HEK293 (cell line): ENCODE measurements around the gene UGT2A2.

Source experiments
- CTCF ChIA-PET: fragments of 350-600 bp; formaldehyde crosslinking; extraction: SDS; loops from one replicate; lab custom pipeline; 2021; ENCODE audit warnings: antibody characterized with exemption; lab: Yijun Ruan, JAX
- POLR2A ChIA-PET: fragments of 300-600 bp; formaldehyde crosslinking; extraction: SDS; loops from one replicate; lab custom pipeline; 2020; ENCODE audit warnings: antibody characterized with exemption, inconsistent platforms; lab: Yijun Ruan, JAX
- H3K27ac ChIP-seq: fragments of 200-500 bp; sonication (Bioruptor generic); 2 replicates; pipeline ENCODE4 v1.5.1; 2014; ENCODE audit warnings: low read depth, low read length, control low read depth, inconsistent platforms; ENCODE audit errors: extremely low read depth
- H3K36me3 ChIP-seq, 2 experiments: fragments of 200-500 bp in 1 of 2; sonication (Bioruptor generic) in 1 of 2; 1 replicate in 1 of 2; 2 replicates in 1 of 2; pipeline ENCODE4 v1.5.1; 2014 to 2017; ENCODE audit warnings: inconsistent platforms in 2 of 2, low read length in 2 of 2; ENCODE audit not compliant: control insufficient read depth in 2 of 2, insufficient read depth in 1 of 2
- H3K4me1 ChIP-seq: fragments of 200-500 bp; sonication (Bioruptor generic); 2 replicates; pipeline ENCODE4 v1.5.1; 2014; ENCODE audit warnings: mild to moderate bottlenecking, low read length, inconsistent platforms; ENCODE audit not compliant: control insufficient read depth, insufficient read depth
- H3K4me3 ChIP-seq: 2 replicates; pipeline ENCODE4 v1.5.1; 2011; ENCODE audit warnings: low read depth, mild to moderate bottlenecking, control low read depth, low read length, moderate library complexity
- H3K9me3 ChIP-seq: fragments of 200-500 bp; sonication (Bioruptor generic); 2 replicates; pipeline ENCODE4 v1.5.1; 2014; ENCODE audit warnings: low read depth, low read length, inconsistent platforms; ENCODE audit not compliant: control insufficient read depth, insufficient read depth
- IKZF3 ChIP-seq: fragments of 450-650 bp; IDR thresholded peaks from 2 replicates; pipeline ENCODE4 v1.5.0; 2018; ENCODE audit warnings: missing biosample characterization, mild to moderate bottlenecking, missing genetic modification characterization, moderate library complexity
- PRDM2 ChIP-seq: fragments of 450-650 bp; formaldehyde crosslinking; IDR thresholded peaks from 2 replicates; pipeline ENCODE4 v1.5.1; 2016; ENCODE audit warnings: missing biosample characterization, missing genetic modification characterization, borderline replicate concordance
- TRIM28 ChIP-seq: IDR thresholded peaks from 2 replicates; pipeline ENCODE4 v1.6.1; 2011; ENCODE audit warnings: low read length, control low read depth, borderline replicate concordance
- ZBTB11 ChIP-seq: fragments of 450-650 bp; formaldehyde crosslinking; conservative IDR thresholded peaks from 2 replicates; pipeline ENCODE4 v1.5.1; 2016; ENCODE audit warnings: low read depth, missing biosample characterization, missing genetic modification characterization
- ZBTB17 ChIP-seq: fragments of 450-650 bp; formaldehyde crosslinking; IDR thresholded peaks from 2 replicates; pipeline ENCODE4 v1.5.1; 2016; ENCODE audit warnings: missing biosample characterization, missing genetic modification characterization
- ZFP37 ChIP-seq: fragments of 450-650 bp; formaldehyde crosslinking; IDR thresholded peaks from 2 replicates; pipeline ENCODE4 v1.5.1; 2016; ENCODE audit warnings: missing biosample characterization, missing genetic modification characterization
- ZNF114 ChIP-seq: fragments of 450-650 bp; formaldehyde crosslinking; IDR thresholded peaks from 2 replicates; pipeline ENCODE4 v1.5.0; 2017; ENCODE audit warnings: missing biosample characterization, missing genetic modification characterization
- ZNF350 ChIP-seq: fragments of 450-650 bp; formaldehyde crosslinking; IDR thresholded peaks from 2 replicates; pipeline ENCODE4 v1.5.0; 2017; ENCODE audit warnings: missing biosample characterization, mild to moderate bottlenecking, missing genetic modification characterization
- ZNF514 ChIP-seq: fragments of 450-650 bp; formaldehyde crosslinking; IDR thresholded peaks from 2 replicates; pipeline ENCODE4 v1.5.1; 2016; ENCODE audit warnings: missing biosample characterization, missing genetic modification characterization
- ZNF560 ChIP-seq: fragments of 450-650 bp; formaldehyde crosslinking; IDR thresholded peaks from 2 replicates; pipeline ENCODE4 v1.5.1; 2017; ENCODE audit warnings: missing biosample characterization, missing genetic modification characterization, borderline replicate concordance
- ZNF610 ChIP-seq: fragments of 450-650 bp; formaldehyde crosslinking; IDR thresholded peaks from 2 replicates; pipeline ENCODE4 v1.5.1; 2016; ENCODE audit warnings: missing biosample characterization, missing genetic modification characterization, borderline replicate concordance
- ZNF792 ChIP-seq: fragments of 450-650 bp; formaldehyde crosslinking; IDR thresholded peaks from 2 replicates; pipeline ENCODE4 v1.5.1; 2016; ENCODE audit warnings: missing biosample characterization, missing genetic modification characterization
- ZNF830 ChIP-seq: fragments of 450-650 bp; IDR thresholded peaks from 2 replicates; pipeline ENCODE4 v1.5.0; 2018; ENCODE audit warnings: missing biosample characterization, missing genetic modification characterization, low read depth, mild to moderate bottlenecking, moderate library complexity
- TF ChIP-seq, protein P1 (sequence below): fragments of 450-650 bp; formaldehyde crosslinking; IDR thresholded peaks from 2 replicates; pipeline ENCODE4 v1.5.1; 2017; ENCODE audit warnings: missing biosample characterization, missing genetic modification characterization
- TF ChIP-seq, protein P2 (sequence below): fragments of 450-650 bp; formaldehyde crosslinking; IDR thresholded peaks from 2 replicates; pipeline ENCODE4 v1.5.1; 2016; ENCODE audit warnings: missing biosample characterization, missing genetic modification characterization

UGT2A2 gene

GRCh38 chr4:69568787-69569186, 70.7 kb downstream of the UGT2A2 start (continued):
- no peak for TF ChIP-seq ZBTB11 (tag by site-specific recombination)

DNA sequence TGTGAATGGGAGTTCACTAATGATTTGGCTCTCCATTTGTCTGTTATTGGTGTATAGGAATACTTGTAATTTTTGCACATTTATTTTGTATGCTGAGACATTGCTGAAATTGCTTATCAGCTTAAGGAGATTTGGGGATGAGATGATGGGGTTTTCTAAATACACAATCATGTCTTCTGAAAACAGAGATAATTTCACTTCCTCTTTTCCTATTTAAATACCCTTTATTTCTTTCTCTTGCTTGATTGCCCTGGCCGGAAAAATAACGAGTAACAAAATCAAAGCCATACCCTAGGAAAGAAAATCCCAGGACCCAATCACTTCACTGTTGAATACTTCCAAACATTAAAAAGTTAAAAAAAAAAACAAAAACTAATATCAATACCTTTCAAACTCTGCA, 76.0 kb downstream of the UGT2A2 start:
- Histone ChIP-seq H3K27ac (no peak overlapping the region), H3K4me3 (no peak overlapping the region), H3K4me1 (no peaks in the 10 kb centered on the region), H3K36me3 (no peaks in the 10 kb centered on the region), H3K9me3 (no peaks in the 10 kb centered on the region)
- POLR2A ChIA-PET = no interaction called here
- CTCF ChIA-PET = no interaction called here
- TF ChIP-seq TRIM28 (no peak), IKZF3 (tag by site-specific recombination) (no peak), ZNF610 (tag by site-specific recombination) (no peak), PRDM2 (tag by site-specific recombination) (no peak), ZNF792 (tag by site-specific recombination) (no peak), ZNF830 (no peak), ZBTB17 (tag by site-specific recombination) (no peak), ZNF350 (no peak)
- TF ChIP-seq, protein P1, sequence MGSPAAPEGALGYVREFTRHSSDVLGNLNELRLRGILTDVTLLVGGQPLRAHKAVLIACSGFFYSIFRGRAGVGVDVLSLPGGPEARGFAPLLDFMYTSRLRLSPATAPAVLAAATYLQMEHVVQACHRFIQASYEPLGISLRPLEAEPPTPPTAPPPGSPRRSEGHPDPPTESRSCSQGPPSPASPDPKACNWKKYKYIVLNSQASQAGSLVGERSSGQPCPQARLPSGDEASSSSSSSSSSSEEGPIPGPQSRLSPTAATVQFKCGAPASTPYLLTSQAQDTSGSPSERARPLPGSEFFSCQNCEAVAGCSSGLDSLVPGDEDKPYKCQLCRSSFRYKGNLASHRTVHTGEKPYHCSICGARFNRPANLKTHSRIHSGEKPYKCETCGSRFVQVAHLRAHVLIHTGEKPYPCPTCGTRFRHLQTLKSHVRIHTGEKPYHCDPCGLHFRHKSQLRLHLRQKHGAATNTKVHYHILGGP (tag by site-specific recombination) = no peak

- TF ChIP-seq ZFP37 (tag by site-specific recombination) (no peak), ZNF560 (tag by site-specific recombination) (no peak), ZNF514 (tag by site-specific recombination) (no peak), ZNF114 (tag by site-specific recombination) (no peak)
- TF ChIP-seq, protein P2, sequence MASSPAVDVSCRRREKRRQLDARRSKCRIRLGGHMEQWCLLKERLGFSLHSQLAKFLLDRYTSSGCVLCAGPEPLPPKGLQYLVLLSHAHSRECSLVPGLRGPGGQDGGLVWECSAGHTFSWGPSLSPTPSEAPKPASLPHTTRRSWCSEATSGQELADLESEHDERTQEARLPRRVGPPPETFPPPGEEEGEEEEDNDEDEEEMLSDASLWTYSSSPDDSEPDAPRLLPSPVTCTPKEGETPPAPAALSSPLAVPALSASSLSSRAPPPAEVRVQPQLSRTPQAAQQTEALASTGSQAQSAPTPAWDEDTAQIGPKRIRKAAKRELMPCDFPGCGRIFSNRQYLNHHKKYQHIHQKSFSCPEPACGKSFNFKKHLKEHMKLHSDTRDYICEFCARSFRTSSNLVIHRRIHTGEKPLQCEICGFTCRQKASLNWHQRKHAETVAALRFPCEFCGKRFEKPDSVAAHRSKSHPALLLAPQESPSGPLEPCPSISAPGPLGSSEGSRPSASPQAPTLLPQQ (tag by site-specific recombination) = no peak
- CTCF ChIA-PET = no interaction called here
- Histone ChIP-seq H3K36me3 (no peaks in the 10 kb centered on the region), H3K27ac (no peak overlapping the region), H3K9me3 (no peaks in the 10 kb centered on the region), H3K4me3 (no peak overlapping the region), H3K4me1 (no peaks in the 10 kb centered on the region)
- POLR2A ChIA-PET = no interaction called here
These were observed 89.8 kb downstream of the UGT2A2 start for GRCh38 chr4:69549651-69550050.
